ENCODE results near the gene PNMA1. TPM values are rescaled to one million over a fixed set of nuclear protein-coding genes. Genes with fewer than 3 reads are reported as not detected.

Gene PNMA1
- total RNA-seq, 1 donor from 2014 or later = 72.0 TPM

- Mint-ChIP-seq H3K36me3 (ENCODE audit: low read depth) (peaks cover 8% of the 10 kb centered on the region), H3K27ac (ENCODE audit: unreplicated experiment) (peak overlapping the region; percentile 42), H3K27me3 (ENCODE audit: low read depth) (no peaks in the 10 kb centered on the region), H3K9me3 (ENCODE audit: low read depth) (no peaks in the 10 kb centered on the region), H3K4me1 (ENCODE audit: low read depth) (peaks cover 11% of the 10 kb centered on the region), H3K4me3 (ENCODE audit: unreplicated experiment) (no peak overlapping the region)
- no peak for TF ChIP-seq CTCF (IDR thresholded peaks at IDR 0.05)
- DNase-seq (ENCODE audit: low spot score) = no peak
Observed at GRCh38 chr14:73695997-73696396, 18.2 kb downstream of the PNMA1 start.

GRCh38 chr14:73695082-73695481 lies 19.1 kb downstream of the PNMA1 start:
- peaks cover 11% of the 10 kb centered on the region for H3K4me1 Mint-ChIP-seq (ENCODE audit: low read depth)
- TF ChIP-seq CTCF (IDR thresholded peaks at IDR 0.05) = no peak
- peaks cover 8% of the 10 kb centered on the region for H3K36me3 Mint-ChIP-seq (ENCODE audit: low read depth)
- H3K9me3 Mint-ChIP-seq (ENCODE audit: low read depth) = no peaks in the 10 kb centered on the region
- no peak overlapping the region for H3K27ac Mint-ChIP-seq (ENCODE audit: unreplicated experiment)
- H3K27me3 Mint-ChIP-seq (ENCODE audit: low read depth) = no peaks in the 10 kb centered on the region
- no peak for DNase-seq (ENCODE audit: low spot score)
- no peak overlapping the region for H3K4me3 Mint-ChIP-seq (ENCODE audit: unreplicated experiment)

- H3K9me3 Mint-ChIP-seq (ENCODE audit: low read depth) = no peaks in the 10 kb centered on the region
- DNase-seq (ENCODE audit: low spot score) = no peak
- peaks cover 9% of the 10 kb centered on the region for H3K36me3 Mint-ChIP-seq (ENCODE audit: low read depth)
- H3K27ac Mint-ChIP-seq (ENCODE audit: unreplicated experiment) = no peak overlapping the region
- no peak for TF ChIP-seq CTCF (IDR thresholded peaks at IDR 0.05)
- peaks cover 11% of the 10 kb centered on the region for H3K4me1 Mint-ChIP-seq (ENCODE audit: low read depth)
- H3K4me3 Mint-ChIP-seq (ENCODE audit: unreplicated experiment) = no peak overlapping the region
- H3K27me3 Mint-ChIP-seq (ENCODE audit: low read depth) = no peaks in the 10 kb centered on the region
Observed at GRCh38 chr14:73694083-73694482, 20.1 kb downstream of the PNMA1 start.

GRCh38 chr14:73686901-73687300 lies 27.3 kb downstream of the PNMA1 start:
- Mint-ChIP-seq H3K9me3 (ENCODE audit: low read depth) (no peaks in the 10 kb centered on the region), H3K4me1 (ENCODE audit: low read depth) (peaks cover 12% of the 10 kb centered on the region), H3K27me3 (ENCODE audit: low read depth) (no peaks in the 10 kb centered on the region), H3K27ac (ENCODE audit: unreplicated experiment) (peak overlapping the region; percentile 49), H3K36me3 (ENCODE audit: low read depth) (peaks cover 8% of the 10 kb centered on the region), H3K4me3 (ENCODE audit: unreplicated experiment) (no peak overlapping the region)
- TF ChIP-seq CTCF (IDR thresholded peaks at IDR 0.05) = no peak
- no peak for DNase-seq (ENCODE audit: low spot score)

- peaks cover 12% of the 10 kb centered on the region for H3K4me1 Mint-ChIP-seq (ENCODE audit: low read depth)
- peaks cover 6% of the 10 kb centered on the region for H3K36me3 Mint-ChIP-seq (ENCODE audit: low read depth)
- no peaks in the 10 kb centered on the region for H3K27me3 Mint-ChIP-seq (ENCODE audit: low read depth)
- no peaks in the 10 kb centered on the region for H3K9me3 Mint-ChIP-seq (ENCODE audit: low read depth)
- no peak for TF ChIP-seq CTCF (IDR thresholded peaks at IDR 0.05)
- no peak overlapping the region for H3K27ac Mint-ChIP-seq (ENCODE audit: unreplicated experiment)
- DNase-seq (ENCODE audit: low spot score) = no peak
- H3K4me3 Mint-ChIP-seq (ENCODE audit: unreplicated experiment) = no peak overlapping the region
Observed at GRCh38 chr14:73685328-73685727, 28.9 kb downstream of the PNMA1 start.

Measured in chondrocyte (in vitro differentiated cells).